GM10847 (cell line): Measurements from ENCODE around the gene LENEP.
A peak's percentile ranks its signal among the peaks of the same experiment; 100 is the strongest.

Experiments
- POLR2A ChIP-seq: IDR thresholded peaks from 2 replicates; pipeline ENCODE4 v1.6.1; 2011; ENCODE audit not compliant: insufficient read length; ENCODE audit errors: extremely low read depth

Gene LENEP, protein sequence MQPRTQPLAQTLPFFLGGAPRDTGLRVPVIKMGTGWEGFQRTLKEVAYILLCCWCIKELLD

DNA sequence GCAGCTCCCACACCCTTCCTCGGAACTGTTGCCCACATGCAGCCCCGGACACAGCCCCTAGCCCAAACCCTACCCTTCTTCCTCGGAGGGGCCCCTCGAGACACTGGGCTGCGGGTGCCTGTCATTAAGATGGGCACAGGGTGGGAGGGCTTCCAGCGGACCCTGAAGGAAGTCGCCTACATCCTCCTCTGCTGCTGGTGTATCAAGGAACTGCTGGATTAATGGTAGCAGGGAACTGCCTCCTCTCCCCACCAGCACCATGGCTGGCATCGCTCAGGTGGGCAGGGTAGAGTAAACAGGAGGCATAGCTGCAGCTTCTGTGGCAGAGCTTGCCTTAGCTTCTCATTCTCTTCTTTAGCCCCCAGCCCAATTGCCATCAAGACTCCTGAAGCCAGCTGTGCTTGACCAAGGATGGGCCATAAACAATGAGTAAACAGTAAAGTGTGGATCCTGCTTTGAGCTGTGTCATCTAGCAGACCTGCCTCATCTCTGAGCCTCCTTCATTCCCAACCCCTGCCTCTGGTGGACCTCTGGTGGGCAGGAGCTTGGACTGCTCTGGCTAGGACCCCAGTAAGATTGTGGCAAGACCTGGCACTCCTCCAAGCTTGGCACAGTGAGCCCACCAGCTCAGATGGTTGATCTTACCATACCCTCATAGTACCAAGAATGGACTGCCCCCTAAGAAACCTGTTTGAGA lies at the start of gene LENEP:
Gene LENEP (plus strand): TSS at position 15 of the 697 bp plus-strand sequence. CDS start 22 bp downstream, at position 37.
- TF ChIP-seq POLR2A = no peak

DNA sequence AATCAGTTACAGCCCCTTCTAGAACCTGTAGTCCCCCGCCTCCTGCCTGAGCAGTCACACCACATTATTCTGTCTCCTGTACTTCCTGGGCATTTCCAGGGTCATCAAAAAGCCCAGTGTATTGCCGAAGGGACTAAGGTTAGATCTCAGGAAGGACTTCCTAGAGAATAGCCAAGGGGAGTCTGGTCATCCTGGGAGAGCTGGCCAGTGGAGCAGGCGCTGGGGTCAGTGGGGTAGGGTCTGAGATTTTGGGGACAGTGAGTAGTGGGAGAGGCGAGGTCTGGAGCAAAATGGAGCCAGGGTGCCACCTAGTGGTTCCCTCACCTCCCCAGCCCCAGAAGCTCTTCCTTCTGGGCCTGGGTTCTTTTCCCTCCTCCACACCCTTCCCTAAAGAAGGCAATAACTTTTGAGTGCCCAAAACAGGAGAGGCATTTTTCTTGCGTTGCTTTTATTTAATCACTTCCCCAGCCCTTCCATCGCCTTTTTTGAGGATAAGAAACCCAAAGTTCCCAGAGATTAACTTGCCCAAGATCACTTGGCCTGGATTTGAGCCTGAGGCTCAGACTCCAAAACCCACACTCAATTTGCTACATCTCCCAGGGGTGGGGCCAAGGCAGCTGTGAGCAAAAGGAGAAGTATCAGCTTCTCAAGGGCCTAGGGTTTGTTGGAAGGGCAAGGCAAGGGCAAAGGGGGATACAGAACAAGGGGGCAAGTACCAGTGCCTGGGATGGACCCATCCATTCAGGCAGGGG lies 49.6 kb upstream of the LENEP start:
- no peak for TF ChIP-seq POLR2A

DNA sequence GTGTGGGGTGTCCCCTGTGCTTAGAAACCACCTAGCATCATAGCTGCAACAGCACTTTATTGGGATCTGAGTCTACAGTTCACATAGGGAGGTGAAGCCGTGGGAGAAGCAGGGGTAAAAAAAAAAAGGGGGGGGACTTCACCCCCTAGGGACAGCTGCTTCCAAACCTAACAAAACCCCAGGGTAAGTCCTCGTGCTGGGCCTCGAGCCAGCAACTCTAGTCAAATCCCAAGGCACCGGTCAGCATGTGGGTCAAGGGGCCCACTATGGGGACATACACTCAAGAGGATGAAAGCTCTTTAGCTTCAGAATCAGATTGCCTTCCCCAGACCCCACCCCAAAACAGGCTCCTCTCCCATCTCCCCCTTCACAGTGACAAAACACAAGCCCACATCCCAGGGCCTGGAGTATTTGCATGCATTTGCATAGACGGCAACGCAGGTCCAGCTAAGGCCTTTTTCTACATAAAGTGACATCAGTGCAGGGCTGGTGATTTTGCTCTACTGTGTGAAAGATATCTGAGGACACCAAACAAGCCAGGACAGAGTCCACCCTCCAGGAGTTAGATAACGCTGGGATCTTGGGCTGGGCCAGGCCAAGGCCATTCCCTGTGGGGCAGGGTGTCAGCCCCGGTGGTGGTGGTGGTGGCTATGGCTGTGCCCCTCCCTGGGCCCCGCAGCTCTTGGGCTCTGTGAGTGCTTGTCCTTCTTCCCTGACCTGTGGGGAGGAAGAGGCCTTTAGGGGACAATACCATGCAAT lies 48.8 kb upstream of the LENEP start:
- TF ChIP-seq POLR2A = no peak

DNA sequence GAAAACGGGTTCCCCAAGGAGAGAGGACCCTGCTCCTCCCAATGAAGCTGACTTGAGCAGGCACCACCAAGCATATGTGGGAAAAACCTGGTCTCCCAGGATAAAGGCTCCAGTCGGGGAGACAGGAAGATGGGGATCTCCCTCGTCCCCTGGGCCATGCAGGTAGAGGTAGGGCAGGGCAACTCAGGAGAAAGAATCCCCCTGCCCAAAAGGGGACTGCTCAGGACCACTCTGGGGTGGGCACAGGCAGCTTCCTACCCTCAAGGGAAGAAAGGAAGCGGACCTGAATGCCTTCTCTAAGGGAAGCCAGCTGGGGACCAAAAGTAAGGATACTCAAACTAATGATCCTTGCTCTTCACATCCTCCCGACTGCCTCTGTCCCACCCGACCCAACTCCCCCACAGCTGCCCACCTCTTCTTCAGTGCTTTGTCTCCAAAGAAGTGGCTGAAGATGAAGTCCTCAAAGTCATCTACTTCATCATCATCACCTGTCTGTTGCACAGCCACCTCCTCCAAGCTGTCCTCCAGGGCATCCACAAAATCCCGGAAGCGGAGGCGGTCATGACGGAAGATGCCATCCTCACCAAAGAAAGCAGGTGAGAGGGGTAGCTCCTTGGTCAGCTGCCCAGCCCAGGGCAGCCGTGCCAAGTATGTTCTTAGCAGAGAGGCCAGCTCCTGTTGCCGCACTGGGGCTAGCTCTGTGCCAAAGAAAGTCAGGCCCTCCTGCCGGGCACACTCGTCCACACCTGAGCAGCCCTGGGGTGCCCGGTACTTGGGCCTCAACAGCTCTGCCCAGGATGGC lies 48.0 kb upstream of the LENEP start:
- no peak for TF ChIP-seq POLR2A

DNA sequence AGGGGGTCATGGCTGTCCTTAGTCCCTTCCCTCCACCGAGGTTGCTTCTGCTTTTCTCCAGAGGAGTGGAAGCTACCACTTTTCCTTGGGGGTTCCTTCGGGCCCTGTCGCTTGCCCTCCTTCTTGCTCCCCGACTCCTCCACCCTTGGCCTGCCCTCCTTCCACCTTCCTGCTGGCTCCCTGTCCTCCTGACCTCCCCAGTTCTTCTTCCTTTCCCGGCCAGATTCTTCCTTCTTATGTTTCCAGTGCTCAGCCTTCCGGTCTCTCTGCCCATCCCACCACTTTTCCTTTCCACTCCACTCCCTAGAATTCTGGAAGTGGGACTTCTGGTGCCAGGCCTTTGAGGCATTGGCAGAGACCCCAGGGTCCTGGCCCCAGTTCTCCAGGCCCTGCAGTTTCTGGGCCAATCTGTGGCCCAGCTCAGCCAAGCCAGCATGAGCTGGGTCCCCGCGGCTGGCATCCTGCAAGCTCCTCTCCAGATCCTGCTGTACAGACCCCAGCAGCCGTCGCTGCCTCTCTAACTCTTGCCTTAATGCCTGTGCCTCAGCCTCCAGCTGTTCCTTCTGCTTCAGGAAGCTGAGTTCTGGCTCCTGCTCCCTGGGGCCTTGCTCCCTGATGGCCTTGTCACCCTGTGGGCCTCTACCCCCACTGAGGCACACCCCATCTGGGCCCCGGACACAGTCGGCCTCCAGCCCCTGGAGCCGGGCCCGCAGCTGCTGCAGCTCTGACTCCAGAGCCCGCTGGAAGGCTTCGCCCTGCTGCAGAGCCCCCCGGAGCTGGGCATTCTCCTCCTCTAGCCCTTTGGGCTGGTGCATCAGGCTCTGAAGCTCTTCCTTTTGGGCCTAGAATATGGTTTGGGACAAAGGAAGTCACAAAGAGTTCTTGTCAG lies 47.2 kb upstream of the LENEP start:
- TF ChIP-seq POLR2A = no peak

DNA sequence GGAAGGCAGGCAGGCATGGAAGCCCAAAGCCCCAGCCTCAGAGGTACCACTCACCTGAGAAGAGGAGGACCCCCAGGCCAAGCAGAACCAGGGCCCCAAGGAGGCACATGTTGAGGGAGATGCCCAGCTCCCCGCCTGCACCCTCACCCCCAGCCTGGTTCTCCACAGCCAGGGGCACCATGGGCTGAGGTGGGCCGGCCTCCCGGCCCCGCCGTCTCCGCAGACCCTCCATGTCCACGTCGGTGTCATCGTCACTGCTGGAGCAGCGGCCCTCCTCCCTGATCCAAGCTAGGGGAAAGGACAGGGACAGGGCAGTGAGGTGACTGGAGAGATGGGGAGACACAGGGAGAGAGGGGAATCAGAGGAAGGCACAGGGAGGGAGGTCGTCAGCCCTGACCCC lies 45.3 kb upstream of the LENEP start:
- no peak for TF ChIP-seq POLR2A

DNA sequence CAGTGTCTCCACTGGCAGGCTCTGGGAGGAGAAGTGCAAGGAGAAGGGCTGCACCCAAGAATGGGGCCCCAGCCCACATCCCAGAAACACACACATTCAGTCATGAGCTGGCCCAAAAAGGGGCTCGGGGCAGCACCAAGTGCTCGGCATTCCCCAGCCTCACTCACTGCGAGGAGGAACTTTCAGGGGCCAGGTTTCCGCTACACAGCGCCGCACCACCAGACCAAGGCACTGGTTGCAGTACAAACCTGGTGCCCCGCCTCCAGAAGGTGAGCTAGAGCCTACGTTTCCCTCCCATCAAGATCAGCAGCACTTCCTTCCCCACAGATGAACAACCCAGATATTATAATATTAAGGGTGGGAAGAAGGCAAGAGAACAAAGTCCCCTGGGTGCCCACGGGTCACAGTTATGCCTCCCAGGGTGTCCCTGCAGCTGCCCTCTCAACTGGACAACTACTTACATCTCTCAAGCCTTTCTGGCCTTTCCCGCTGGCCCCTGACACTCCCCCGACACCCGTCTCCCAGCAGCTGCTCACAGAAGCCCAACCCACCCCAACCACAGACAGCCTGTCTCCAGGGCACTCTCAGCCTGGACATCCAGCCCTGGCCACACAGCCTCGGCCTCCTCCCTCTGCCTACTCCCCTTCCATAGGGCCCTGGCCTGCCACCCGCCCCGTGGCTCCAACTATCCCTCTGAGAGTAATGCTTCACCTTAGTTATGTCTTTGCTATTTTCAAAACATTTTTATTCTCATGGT lies 41.3 kb upstream of the LENEP start:
- no peak for TF ChIP-seq POLR2A

DNA sequence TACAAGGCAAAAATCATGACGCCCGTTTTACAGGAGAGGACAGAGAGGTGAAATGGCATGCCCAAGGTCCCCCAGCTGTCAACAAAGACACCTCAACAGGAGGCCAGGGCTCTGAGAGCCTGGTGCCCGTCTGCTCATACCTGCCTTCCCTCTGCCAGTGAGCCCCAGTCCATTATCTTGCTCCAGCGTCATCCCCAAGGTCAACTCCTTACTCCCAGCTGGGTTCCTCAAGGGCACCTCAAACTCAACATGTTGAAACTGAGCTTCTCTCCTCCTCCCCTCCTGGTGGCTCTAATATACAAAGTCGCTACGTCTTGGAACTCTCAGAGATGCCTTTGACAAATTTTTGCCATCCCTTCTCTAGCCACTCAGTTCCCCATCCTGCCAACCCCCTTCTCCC lies 40.7 kb upstream of the LENEP start:
- TF ChIP-seq POLR2A = no peak

DNA sequence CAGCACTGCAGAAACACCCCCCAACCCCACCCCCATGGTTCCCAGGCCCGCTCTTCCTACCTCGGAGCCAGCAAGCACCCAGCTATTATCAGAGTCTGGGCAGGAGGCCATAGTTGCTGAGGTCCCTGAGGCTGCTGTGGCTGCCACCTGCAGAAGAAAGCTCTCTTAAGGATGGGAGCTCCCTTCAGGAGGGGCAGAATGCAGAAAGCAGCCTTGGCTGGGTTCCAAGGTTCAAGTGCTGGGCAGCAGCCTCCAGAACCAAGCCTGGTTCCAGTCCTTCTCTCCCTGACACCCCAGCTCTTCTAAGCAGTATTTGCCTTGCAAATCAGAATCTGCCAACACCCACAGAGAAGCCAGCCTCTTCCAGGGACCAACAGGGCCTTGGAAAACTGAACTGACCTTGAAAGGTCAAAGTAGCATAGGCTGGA lies 39.8 kb upstream of the LENEP start:
- no peak for TF ChIP-seq POLR2A

DNA sequence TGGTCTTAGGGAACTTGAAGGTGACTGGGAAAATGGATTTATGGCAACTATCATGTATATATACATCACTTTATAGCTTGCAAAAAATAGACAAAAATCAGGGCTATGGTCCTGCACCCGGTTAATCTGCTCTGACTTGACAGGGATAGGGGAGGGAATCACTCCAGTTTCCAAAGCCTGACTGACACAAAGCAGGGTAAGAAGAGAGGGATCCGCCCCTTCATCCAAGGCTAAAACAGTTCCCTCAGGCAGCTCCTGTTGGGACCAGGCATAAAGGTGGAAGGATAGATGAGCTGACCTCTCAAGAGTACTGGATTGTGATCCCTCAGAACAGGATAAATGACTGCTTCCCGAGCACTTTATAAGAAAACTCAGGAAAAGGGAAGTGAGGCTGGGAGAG lies 38.8 kb upstream of the LENEP start:
- no peak for TF ChIP-seq POLR2A

DNA sequence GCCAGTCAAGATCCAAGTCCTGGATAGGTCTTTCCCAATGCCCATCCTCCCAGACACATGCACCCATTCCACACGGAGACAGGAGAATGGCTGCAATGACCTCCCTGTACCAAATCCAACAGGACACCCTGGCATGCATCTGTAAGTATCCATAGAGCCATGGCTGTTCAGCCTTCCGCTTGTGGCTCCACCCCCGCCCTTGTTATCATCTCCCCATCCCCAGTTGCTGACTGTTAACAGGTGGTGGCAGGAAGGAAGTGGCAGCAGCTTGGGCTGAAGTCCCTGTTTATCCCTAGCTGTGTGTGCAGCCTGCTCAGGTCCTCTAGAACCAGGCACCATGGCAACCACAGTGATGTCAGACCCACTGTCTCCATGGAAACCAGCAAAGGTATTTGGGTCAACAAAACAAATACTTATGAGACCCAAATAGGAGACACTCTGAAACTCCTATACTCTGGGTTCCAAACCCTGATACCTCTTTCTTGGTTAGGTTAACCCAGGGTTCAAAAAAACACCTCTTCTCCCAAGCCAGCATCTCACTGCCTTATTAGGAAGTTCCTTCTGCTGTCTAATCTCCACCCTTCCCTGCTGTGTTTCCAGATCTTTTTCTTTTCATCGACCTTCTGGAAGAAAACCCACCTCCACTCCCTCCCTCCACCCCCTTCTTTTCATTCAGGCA lies 38.2 kb upstream of the LENEP start:
- TF ChIP-seq POLR2A = peak; percentile 14

DNA sequence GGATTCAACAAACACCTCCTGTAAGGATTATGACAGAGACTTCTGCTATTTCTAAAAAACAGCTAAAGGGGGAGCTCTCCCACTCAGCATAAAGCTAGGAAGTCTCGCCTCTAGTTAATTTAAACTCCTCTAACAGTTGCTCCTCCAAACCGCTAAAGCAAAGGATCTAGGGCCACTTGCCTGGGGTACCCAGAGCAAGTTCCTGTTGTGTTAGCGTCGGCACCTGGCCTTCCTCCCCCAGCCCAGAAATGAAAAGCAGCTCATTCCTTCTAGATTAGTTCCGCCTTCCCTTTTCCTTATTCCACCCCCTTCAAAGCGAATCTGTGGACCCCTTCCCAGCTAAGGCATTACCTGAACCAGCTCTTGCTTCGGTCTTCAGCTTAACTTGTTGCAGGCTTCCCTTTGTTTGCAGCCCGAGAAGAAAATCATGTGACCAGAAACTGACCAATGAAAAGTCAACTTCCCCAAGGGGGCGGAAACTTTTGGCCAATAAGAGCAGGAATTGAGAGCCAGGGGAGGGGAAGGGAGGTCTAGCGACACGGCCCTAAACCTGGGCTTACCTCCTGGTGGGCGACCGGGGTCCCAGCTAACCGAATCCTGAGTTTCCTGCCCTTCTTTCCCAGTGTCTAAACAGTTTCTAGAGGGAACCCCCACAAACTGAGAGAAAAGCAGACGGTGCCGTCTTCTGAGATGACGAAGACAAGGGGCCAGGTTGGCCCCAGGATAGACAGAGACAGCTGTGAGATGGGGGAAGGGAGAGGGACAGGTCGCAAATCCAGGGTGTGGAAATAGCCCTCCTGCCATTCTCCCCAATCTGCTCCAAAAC lies 37.5 kb upstream of the LENEP start, which contains the start of gene PBXIP1:
Gene PBXIP1 (minus strand): TSS at position 382 of the 826 bp plus-strand sequence. CDS start 2,378 bp downstream, outside the sequence.
- TF ChIP-seq POLR2A = peak; percentile 9
